HG03039 (cell line): ENCODE data around the gene BOD1.

Experiments
- ATAC-seq: cut with Tn5 transposase; IDR thresholded peaks from one replicate; pipeline ENCODE4 v1.9.1; 2021; ENCODE audit warnings: mild to moderate bottlenecking, moderate library complexity; ENCODE audit not compliant: unreplicated experiment

The BOD1 gene

GRCh38 chr5:173581408-173582215 is 34.8 kb downstream of the BOD1 start:
- no peak for ATAC-seq

- no peak for ATAC-seq
Observed at GRCh38 chr5:173578947-173579615, 37.4 kb downstream of the BOD1 start.

- ATAC-seq = no peak
Observed at GRCh38 chr5:173577817-173578216, 38.6 kb downstream of the BOD1 start.

DNA sequence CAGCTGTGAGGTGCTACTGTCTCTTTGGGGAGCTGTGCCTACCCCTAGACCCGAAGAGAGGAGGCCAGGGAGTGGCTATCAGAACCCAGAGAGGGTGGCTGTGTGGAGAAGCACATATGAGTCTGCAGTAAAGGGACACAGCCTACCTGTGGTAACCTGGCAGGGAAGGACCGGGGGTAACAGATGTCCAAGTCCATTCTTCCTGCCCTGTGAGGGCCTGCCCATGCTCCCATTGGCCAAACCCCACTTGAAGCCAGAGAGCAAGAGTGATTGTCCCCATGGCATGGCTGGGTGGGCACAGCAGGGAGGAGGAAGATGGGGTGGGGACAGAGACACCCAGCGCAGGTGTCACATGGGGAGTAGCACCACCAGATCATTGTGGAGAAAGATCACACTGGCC is 39.3 kb downstream of the BOD1 start:
- ATAC-seq = no peak

DNA sequence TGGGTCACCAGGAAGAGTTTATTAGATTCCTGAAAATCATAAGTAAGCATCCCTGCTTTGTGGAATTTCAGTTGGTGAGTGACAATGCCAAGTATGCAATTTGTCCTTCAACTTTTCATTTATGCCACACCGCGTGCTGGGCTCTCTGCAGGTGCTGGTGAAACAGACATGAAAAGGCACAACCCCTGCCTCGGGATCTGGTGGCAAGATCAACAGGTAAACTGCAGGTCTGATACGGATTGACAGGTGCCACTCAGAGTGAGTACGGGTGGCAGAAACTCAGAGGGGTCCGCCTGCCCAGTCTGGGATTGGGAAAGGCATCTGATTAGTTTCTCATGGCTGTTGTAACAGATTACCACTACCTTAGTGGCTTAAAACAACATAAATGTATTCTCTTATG is 40.5 kb downstream of the BOD1 start:
- ATAC-seq = no peak

DNA sequence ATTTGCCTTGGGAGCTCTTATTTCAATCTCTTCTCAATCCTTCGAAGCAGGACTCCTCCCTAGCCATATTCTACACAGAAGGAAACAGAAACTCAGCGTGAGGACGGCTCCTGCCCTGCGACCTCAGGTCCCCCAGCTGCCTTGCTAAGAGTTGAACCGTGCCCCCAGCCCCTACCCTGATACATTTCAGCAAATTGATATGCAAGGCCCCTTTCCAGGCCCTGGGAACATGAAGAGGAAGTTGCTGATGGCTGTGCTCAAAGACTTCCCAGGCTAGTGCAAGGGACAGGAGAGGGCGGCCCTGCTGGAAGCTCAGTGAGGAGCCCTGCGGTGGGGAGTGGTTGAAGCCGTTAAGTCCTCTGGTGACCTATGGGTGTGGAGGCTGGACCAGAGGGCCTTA is 41.5 kb downstream of the BOD1 start:
- no peak for ATAC-seq

- peak; percentile 63 for ATAC-seq
Observed at GRCh38 chr5:173573126-173573960, 43.1 kb downstream of the BOD1 start.

DNA sequence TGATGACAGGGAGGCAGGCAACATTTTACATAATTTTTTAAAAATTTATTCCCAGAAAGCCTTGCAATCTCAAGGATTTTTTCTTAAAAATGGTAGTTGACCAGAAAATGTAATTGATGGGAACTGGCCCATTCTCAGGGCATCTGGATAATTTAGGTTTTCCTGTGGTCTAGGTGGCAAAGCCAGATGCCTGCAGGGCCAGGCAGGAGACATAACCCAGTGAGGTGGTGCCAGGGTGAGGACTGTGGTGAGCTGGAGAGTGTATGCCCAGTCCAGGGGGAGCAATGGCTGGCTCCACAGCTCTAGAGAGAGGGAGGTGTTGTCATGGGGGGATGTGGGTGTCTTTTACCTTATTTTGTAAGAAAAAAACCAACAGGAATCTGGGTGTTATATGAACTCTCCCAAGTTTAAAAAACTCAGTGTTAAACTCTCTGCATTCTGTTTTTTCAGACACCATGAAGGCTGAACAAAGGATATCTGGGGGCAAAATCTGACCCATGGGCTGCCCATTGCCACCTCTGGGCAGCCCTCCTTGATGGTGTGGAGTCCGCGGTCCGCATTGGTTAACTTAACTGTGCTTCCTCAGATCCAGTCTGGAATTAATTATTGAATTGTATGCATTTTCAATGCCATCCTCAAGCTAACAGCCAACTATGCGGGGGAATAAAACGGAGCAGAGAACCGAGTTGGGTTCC is 43.9 kb downstream of the BOD1 start:
- no peak for ATAC-seq

DNA sequence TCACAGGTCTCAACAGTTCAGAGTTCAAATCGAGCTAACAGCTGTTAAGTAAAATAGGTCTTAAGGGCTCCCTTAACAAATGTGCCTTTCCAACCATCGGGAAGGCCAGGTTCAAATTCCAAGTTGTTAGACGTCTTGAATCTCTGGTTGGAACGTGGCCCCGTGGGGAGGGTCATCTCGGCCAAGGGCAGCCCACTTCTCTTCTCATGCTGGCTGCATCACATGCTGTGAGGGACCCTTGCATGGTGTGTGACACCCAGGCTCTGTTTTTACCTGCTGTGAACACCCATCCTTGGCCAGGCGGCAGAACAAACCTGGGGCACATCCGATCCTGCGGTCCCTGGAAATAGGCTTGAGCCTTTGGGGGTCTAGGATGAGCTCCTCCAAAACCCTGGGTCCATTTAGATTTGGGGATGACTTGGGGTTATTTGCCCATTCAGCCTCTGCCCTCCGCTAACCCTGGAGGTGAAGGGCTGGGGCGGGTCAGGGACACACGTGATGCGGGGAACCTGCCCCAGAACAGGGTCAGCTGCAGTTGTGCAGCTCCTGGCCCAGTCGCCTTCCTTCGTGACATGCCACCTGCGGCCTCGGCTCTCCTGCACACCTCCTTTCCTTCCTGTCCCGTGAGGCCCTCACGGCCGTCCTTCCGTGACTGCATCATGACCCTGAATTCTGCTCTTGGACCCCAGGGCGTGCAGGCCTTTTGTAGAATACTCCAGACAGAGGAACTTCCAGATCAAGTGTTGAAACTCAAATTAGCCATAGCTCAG is 45.9 kb downstream of the BOD1 start:
- ATAC-seq = no peak

DNA sequence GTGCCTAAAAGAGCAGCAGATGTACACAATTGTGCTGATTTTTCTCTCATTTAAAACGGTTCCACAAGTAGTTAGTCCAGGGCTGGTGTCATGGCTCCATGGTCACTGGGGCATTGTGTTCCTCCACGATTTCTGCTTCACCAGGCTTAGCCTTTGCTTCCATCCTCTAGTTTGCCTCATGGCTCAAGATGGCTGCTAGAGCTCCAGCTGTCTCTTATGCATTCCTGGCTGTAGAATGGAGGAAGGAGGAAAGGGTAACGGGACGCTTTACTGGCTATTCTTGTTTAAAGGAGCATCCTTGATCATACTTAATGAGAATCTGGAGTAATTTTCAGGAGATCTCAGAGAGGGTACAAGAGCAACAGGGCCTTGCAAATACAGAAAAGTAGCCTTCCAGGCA is 47.7 kb downstream of the BOD1 start:
- ATAC-seq = no peak

DNA sequence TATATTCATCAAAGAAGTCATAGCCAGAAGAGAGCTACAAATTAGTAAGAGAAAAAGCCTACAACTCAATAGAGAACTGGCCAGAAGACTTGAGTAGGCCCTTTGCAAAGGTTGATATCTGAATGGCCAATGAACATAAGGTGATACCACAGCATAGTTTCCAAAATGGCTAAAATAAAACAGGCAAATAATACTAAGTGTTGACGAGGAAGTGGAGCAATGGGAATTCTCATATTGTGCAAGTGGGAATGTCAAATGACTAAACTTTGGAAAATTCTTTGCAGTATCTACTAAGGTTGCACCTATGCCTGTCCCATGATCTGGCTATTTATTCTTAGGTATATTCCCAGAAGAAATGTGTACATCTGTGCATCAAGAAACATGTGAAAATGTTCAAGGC is 48.3 kb downstream of the BOD1 start:
- ATAC-seq = no peak

GRCh38 chr5:173567548-173567947 is 48.9 kb downstream of the BOD1 start:
- ATAC-seq = no peak

- ATAC-seq = no peak
Observed at GRCh38 chr5:173565491-173566072, 50.9 kb downstream of the BOD1 start.

GRCh38 chr5:173564106-173564505 is 52.3 kb downstream of the BOD1 start:
- no peak for ATAC-seq

DNA sequence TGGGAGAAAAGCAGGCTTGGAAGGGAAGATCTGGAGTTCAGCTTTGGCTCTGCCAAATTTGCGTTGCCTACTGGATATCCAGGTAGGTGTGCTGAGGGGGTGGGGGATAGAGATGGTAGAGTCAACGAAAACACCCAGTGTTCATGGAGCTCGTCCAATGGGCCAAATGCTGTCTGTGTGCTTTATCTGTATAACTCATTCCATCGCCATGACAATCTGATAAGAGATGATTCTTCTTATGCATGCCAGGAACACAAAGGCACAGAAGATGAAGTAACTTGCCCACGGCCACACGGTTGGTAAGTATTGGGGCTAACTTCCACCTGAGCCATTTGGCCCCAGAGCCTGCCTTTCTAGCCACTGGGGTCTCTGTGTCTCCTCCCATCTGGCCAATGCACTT is 53.2 kb downstream of the BOD1 start:
- no peak for ATAC-seq

GRCh38 chr5:173562451-173562850 is 54.0 kb downstream of the BOD1 start:
- no peak for ATAC-seq
